HUDEP-2 (cell line): ENCODE results near the gene ZCCHC13.
"Not testable (repeated sequence)": the region's sequence is repeated elsewhere in the genome, so short reads cannot be mapped to it uniquely, and the experiment has no call there.

Experiments
- DNase-seq, 76 experiments: peaks; one replicate each; lab custom pipeline; 2025; ENCODE audit not compliant: unreplicated experiment in 76 of 76; lab: John Stamatoyannopoulos, UW

ZCCHC13 gene

GRCh38 chrX:74319321-74319720 is 15.3 kb downstream of the ZCCHC13 start:
- not testable (repeated sequence) for DNase-seq

GRCh38 chrX:74321191-74321590 is 17.2 kb downstream of the ZCCHC13 start:
- DNase-seq, result no peak

GRCh38 chrX:74324131-74324530 is 20.2 kb downstream of the ZCCHC13 start:
- no peak for DNase-seq

GRCh38 chrX:74325130-74326059 is 21.4 kb downstream of the ZCCHC13 start:
- DNase-seq, result no peak

GRCh38 chrX:74338852-74339251 is 34.9 kb downstream of the ZCCHC13 start:
- no peak for DNase-seq

- no peak for DNase-seq
Measured at GRCh38 chrX:74340051-74340450, 36.1 kb downstream of the ZCCHC13 start.

- DNase-seq, result not testable (repeated sequence)
Measured at GRCh38 chrX:74342211-74342610, 38.2 kb downstream of the ZCCHC13 start.

- DNase-seq, result peak in 62 of 76 experiments; percentile 0 to 67 (median 22)
Measured at GRCh38 chrX:74343343-74344279, 39.6 kb downstream of the ZCCHC13 start.

- DNase-seq, result no peak
Measured at GRCh38 chrX:74344280-74344622, 40.3 kb downstream of the ZCCHC13 start.

- peak in 24 of 76 experiments; percentile 0 to 53 (median 7) for DNase-seq
Measured at GRCh38 chrX:74346088-74346487, 42.1 kb downstream of the ZCCHC13 start.

GRCh38 chrX:74349387-74349786 is 45.4 kb downstream of the ZCCHC13 start:
- no peak for DNase-seq

GRCh38 chrX:74351760-74352159 is 47.8 kb downstream of the ZCCHC13 start:
- DNase-seq, result peak in 8 of 76 experiments; percentile 0 to 34 (median 11)

- no peak for DNase-seq
Measured at GRCh38 chrX:74353984-74354383, 50.0 kb downstream of the ZCCHC13 start.
